Retinal pigment epithelial cell (primary cell): ENCODE data around the gene KY.

Experiments used
- DNase-seq: peaks from one replicate; pipeline ENCODE4 v3.0.0-alpha.2; 2010; ENCODE audit warnings: low read depth
- H3K4me3 ChIP-seq: 2 replicates; pipeline ENCODE4 v1.5.1; 2011; ENCODE audit warnings: mild to moderate bottlenecking, low read length, control low read depth, moderate library complexity
- TF ChIP-seq, protein P1 (sequence below): conservative IDR thresholded peaks from 2 replicates; pipeline ENCODE4 v1.5.1; 2011; ENCODE audit warnings: low read depth, low read length, control low read depth, inconsistent platforms

KY gene

DNA sequence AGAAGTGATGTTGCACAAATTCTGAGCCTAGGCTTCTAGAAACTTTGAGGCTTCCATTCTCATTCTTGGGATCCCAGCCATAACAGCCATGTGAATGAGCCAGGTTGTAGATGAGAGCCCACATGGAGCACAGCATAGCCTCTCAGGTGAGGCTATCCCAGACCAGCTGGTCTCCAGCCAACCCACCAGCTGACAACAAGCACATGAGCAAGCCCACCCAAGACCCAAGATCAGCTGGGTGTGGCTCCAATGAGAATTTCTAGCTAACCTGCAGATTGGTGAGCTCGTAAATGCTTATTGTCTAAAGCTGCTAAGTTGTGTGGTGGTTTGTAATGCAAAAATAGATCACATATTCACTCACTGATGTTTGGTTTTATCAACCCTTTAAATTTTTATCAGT lies 14.4 kb downstream of the KY start:
- no peak for DNase-seq
- TF ChIP-seq, protein P1, sequence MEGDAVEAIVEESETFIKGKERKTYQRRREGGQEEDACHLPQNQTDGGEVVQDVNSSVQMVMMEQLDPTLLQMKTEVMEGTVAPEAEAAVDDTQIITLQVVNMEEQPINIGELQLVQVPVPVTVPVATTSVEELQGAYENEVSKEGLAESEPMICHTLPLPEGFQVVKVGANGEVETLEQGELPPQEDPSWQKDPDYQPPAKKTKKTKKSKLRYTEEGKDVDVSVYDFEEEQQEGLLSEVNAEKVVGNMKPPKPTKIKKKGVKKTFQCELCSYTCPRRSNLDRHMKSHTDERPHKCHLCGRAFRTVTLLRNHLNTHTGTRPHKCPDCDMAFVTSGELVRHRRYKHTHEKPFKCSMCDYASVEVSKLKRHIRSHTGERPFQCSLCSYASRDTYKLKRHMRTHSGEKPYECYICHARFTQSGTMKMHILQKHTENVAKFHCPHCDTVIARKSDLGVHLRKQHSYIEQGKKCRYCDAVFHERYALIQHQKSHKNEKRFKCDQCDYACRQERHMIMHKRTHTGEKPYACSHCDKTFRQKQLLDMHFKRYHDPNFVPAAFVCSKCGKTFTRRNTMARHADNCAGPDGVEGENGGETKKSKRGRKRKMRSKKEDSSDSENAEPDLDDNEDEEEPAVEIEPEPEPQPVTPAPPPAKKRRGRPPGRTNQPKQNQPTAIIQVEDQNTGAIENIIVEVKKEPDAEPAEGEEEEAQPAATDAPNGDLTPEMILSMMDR, result no peak
- H3K4me3 ChIP-seq, result no peak overlapping the region

DNA sequence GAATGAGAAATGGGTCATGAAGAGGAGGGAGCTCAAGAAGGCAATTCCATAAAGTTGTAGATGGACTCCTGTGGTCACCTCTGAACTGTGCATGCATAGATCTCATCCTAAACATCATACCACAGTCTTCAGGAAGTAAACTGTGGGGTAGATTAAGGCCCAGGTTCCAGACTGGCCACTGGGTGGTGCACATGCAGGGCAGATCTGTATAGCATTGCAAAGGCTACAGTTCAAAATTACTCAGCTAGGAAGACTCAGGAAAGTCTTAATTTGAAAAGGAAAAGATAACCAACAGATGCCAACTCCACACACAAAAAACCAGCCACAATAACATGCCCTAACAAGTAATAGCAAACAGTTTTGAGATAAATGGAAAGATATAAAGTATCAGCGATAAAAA lies 20.3 kb downstream of the KY start:
- TF ChIP-seq, protein P1, result peak; percentile 84
- no peak for DNase-seq
- H3K4me3 ChIP-seq, result no peak overlapping the region

DNA sequence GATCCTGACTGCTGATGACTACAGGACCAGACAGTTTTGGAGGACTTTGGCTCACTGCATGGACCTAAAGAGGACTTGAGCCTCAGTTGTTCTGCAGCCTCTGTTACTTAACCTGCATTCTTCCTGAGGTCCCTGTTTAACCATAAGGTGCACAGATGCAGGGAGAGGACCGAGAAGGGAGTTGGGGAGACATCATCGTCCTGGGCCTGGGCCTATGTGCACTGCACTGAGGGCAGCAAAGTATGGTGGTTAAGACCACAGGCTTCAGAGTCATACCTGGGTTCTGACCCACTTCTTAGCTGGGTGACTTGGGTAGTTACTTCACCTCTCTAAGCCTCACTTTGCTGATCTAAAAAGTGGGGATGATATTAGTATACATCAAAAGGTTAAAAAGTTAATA lies 21.9 kb downstream of the KY start:
- TF ChIP-seq, protein P1, result no peak
- DNase-seq, result no peak
- H3K4me3 ChIP-seq, result no peak overlapping the region

DNA sequence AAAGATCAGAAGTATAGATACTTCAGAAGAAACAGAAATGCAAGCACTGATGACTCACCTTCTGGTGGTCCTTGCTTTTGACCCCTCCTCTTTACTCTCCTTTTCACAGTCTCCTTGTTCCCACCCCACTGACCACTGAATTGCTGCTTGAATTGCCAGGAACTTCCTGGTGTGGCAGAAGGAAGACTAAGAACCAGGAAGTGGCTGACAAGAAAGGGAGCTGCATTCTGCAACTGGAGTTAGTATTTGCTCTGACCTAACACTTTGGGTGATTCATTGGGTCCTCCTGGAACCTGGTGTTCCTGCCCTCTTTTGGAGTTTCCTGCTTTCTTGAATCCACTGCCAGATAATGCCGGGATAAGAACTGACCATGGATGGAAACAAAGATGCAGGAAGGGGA lies 23.0 kb downstream of the KY start:
- TF ChIP-seq, protein P1, result no peak
- no peak for DNase-seq
- no peak overlapping the region for H3K4me3 ChIP-seq

DNA sequence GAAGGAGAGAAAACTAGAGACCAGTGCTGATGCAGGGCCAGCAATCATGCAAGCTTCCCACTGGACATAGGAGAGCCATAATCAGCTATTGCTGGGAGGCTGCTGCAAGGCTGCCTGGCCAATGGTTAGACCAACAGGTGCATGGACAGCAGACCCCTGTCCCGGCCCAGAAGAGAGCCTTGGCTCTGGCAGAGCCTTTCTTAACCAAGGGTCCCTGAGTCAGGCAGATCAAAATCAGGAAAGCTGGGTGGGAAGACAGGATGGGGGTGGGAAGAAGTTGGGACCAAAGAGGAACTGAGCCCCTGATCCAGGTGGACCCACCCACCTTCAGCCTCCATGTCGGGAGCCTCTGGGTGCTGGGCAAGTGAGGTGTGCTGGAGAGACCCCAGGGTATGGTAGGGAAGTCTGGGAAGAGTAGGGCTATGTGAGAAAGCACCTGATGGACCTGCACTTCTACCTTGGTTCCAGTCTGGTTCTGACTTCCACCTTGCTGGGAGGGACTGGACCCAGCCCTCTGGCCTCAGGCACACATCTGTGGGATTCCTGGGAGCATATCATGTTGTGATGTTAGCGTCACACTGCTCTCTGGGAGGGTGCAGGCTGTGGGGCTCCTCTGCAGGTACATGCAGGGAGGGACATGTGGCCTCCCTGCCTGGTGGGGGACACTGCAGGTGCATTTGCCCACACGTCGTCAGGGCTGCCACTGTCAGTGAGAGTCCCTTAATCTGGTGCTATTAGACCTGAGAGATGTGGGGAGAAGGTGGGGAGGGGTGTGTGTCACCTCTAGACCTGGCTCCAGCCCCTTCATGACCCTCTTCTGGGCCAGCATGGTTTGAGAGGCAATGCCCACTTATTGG lies 24.7 kb downstream of the KY start:
- DNase-seq, result no peak
- H3K4me3 ChIP-seq, result no peak overlapping the region
- TF ChIP-seq, protein P1, result no peak

DNA sequence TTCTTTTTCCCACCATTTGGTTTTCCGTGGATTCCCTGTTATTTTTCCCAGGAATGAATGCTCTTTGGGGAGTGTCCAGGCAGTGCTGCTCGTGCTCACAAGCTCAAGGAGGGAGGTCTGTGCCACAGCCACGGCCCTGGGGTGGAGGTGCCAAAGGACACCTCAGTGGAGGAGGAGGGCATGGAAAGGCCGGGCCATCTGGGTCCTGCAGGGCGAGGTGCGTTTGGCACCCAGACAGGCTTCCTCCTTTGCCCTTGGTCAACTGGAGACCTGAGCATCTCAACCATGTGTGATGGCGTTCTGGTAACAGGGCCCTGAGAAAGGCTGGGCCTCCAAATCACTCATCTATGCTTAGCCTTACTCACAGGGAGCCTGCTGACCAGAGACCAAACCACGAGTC lies 25.4 kb downstream of the KY start:
- DNase-seq, result no peak

More for the DNA sequence above, 25.4 kb downstream of the KY start:
- H3K4me3 ChIP-seq, result no peak overlapping the region
- TF ChIP-seq, protein P1, result no peak
